Activated CD8-positive, alpha-beta T cell treated with anti-CD3 and anti-CD28 coated beads for 36 hours (primary cell): Measurements from ENCODE around the gene POLA1. TPM values are rescaled to one million over a fixed set of nuclear protein-coding genes. Genes with fewer than 3 reads are reported as not detected.

Experiments
- ATAC-seq: fragments of 200-7000 bp; cut with Tn5 transposase; one replicate; pipeline ENCODE4 v1.10.0; 2021; ENCODE audit warnings: mild to moderate bottlenecking, moderate library complexity
- CTCF ChIA-PET: fragments of 350-600 bp; sonication (Branson Sonifier 250); formaldehyde crosslinking; loops from one replicate; lab custom pipeline; 2021; ENCODE audit warnings: antibody characterized with exemption; lab: Charles Lee
- POLR2A ChIA-PET: fragments of 350-600 bp; sonication (Branson Sonifier 250); formaldehyde crosslinking; loops from one replicate; lab custom pipeline; 2021; ENCODE audit warnings: antibody characterized with exemption; lab: Charles Lee
- DNase-seq: peaks from one replicate; pipeline ENCODE4 v3.0.0-alpha.2; 2020
- H3K27ac Mint-ChIP-seq: one replicate; pipeline ENCODE4 v1.8.0; 2021; ENCODE audit warnings: mild to moderate bottlenecking, mixed read lengths
- H3K27me3 Mint-ChIP-seq: one replicate; pipeline ENCODE4 v1.8.0; 2021; ENCODE audit warnings: mixed read lengths
- H3K36me3 Mint-ChIP-seq: one replicate; pipeline ENCODE4 v1.8.0; 2021; ENCODE audit warnings: low read depth, mixed read lengths
- H3K4me1 Mint-ChIP-seq: one replicate; pipeline ENCODE4 v1.8.0; 2021; ENCODE audit warnings: low read depth, mixed read lengths
- H3K4me3 Mint-ChIP-seq: one replicate; pipeline ENCODE4 v1.8.0; 2021; ENCODE audit warnings: mild to moderate bottlenecking, moderate library complexity, mixed read lengths
- H3K9me3 Mint-ChIP-seq: one replicate; pipeline ENCODE4 v1.8.0; 2021; ENCODE audit warnings: mixed read lengths
- CTCF ChIP-seq: fragments of 200-600 bp; IDR thresholded peaks from one replicate; pipeline ENCODE4 v1.8.0; 2022; ENCODE audit warnings: antibody characterized with exemption, mild to moderate bottlenecking
- intact Hi-C: fragments of 100-400 bp; cut with micrococcal nuclease; formaldehyde crosslinking; loops from one replicate; pipeline ENCODE4 v1.10.0; 2022
- total RNA-seq, 2 experiments: library from RNA; stranded (reverse); gene quantifications; one replicate each; pipeline ENCODE4 v1.2.3, GENCODE V29; 2021

The POLA1 gene
- total RNA-seq, 2 experiments from 2014 or later = 41.4 to 42.9 TPM

GRCh38 chrX:24846550-24847150, 152.9 kb downstream of the POLA1 start:
- TF ChIP-seq CTCF = no peak
- no peaks in the 10 kb centered on the region for H3K27me3 Mint-ChIP-seq
- no peaks in the 10 kb centered on the region for H3K9me3 Mint-ChIP-seq
- ATAC-seq (no peak), DNase-seq (no peak)
- no peak overlapping the region for H3K27ac Mint-ChIP-seq
- H3K4me1 Mint-ChIP-seq = no peaks in the 10 kb centered on the region
- ChIA-PET POLR2A (no interaction called here), CTCF (interaction anchor here (1.4 to 6.2 kb wide), 2 partner anchors 8 to 14 kb away, joined by 3 to 37 read pairs; no protein-coding TSS in a partner anchor)
- no peak overlapping the region for H3K4me3 Mint-ChIP-seq
- peaks cover 16% of the 10 kb centered on the region for H3K36me3 Mint-ChIP-seq
- intact Hi-C loops = no loop called here

- no peaks in the 10 kb centered on the region for H3K27me3 Mint-ChIP-seq
- ChIA-PET POLR2A (no interaction called here), CTCF (interaction anchor here (1.0 to 6.2 kb wide), 2 partner anchors 13 to 98 kb away, joined by 3 to 37 read pairs; no protein-coding TSS in a partner anchor)
- H3K4me1 Mint-ChIP-seq = no peaks in the 10 kb centered on the region
- no peak overlapping the region for H3K4me3 Mint-ChIP-seq
- DNase-seq = no peak
- no peaks in the 10 kb centered on the region for H3K9me3 Mint-ChIP-seq
- no peak for TF ChIP-seq CTCF
- ATAC-seq = no peak
- peaks cover 21% of the 10 kb centered on the region for H3K36me3 Mint-ChIP-seq
- no peak overlapping the region for H3K27ac Mint-ChIP-seq
- intact Hi-C loops = no loop called here
These were observed 157.6 kb downstream of the POLA1 start for GRCh38 chrX:24851289-24851688.

GRCh38 chrX:24851780-24852179, 158.1 kb downstream of the POLA1 start:
- Mint-ChIP-seq H3K36me3 (peaks cover 21% of the 10 kb centered on the region), H3K4me1 (no peaks in the 10 kb centered on the region), H3K27me3 (no peaks in the 10 kb centered on the region), H3K9me3 (no peaks in the 10 kb centered on the region), H3K4me3 (no peak overlapping the region), H3K27ac (no peak overlapping the region)
- DNase-seq = no peak
- POLR2A ChIA-PET = interaction anchor here (0.6 kb wide), 1 partner anchor 16 kb away, joined by 4 read pairs; no protein-coding TSS in a partner anchor
- no peak for ATAC-seq
- intact Hi-C loops = no loop called here
- TF ChIP-seq CTCF = no peak
- CTCF ChIA-PET = interaction anchor here (0.9 to 6.2 kb wide), 2 partner anchors 13 to 14 kb away, joined by 3 to 37 read pairs; no protein-coding TSS in a partner anchor

- Mint-ChIP-seq H3K4me1 (no peaks in the 10 kb centered on the region), H3K36me3 (peaks cover 27% of the 10 kb centered on the region), H3K9me3 (no peaks in the 10 kb centered on the region), H3K27ac (no peak overlapping the region), H3K4me3 (no peak overlapping the region), H3K27me3 (no peaks in the 10 kb centered on the region)
- ChIA-PET POLR2A (no interaction called here), CTCF (no interaction called here)
- ATAC-seq = no peak
- no peak for DNase-seq
- TF ChIP-seq CTCF = no peak
- intact Hi-C loops = no loop called here
These were observed 164.5 kb downstream of the POLA1 start for GRCh38 chrX:24858004-24858746.

- ChIA-PET POLR2A (no interaction called here), CTCF (no interaction called here)
- no peak for ATAC-seq
- H3K4me1 Mint-ChIP-seq = no peaks in the 10 kb centered on the region
- H3K4me3 Mint-ChIP-seq = no peak overlapping the region
- peaks cover 28% of the 10 kb centered on the region for H3K36me3 Mint-ChIP-seq
- no peak overlapping the region for H3K27ac Mint-ChIP-seq
- H3K9me3 Mint-ChIP-seq = no peaks in the 10 kb centered on the region
- intact Hi-C loops = no loop called here
- no peak for TF ChIP-seq CTCF
- H3K27me3 Mint-ChIP-seq = no peaks in the 10 kb centered on the region
- DNase-seq = no peak
These were observed 165.6 kb downstream of the POLA1 start for GRCh38 chrX:24859211-24859841.
